GM19467 (cell line): ENCODE measurements around the gene UGT1A5.
"Not testable (repeated sequence)": the region's sequence is repeated elsewhere in the genome, so short reads cannot be mapped to it uniquely, and the experiment has no call there.

Source experiments
- ATAC-seq: cut with Tn5 transposase; IDR thresholded peaks from one replicate; pipeline ENCODE4 v1.9.1; 2021; ENCODE audit warnings: mild to moderate bottlenecking, moderate library complexity; ENCODE audit not compliant: unreplicated experiment

UGT1A5 gene

DNA sequence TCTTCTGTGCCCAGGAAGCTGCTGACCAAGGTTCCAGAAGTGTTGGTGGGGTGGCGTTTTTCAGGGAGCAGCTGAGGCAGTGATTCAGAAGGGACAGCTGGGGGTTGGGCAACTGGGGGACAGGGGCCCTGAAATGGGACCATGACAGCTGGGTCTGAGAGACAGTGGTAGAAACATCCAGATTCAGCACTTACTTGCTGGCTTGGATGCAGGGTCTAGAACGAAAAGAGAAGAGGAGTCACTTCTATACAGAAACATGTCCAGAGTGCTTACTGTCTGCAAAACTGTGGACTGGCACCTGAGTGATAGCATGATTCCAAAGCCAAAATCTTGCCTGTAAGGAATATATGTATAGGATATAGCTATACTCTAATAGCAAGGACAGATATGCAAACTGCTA is 33.1 kb downstream of the UGT1A5 start:
- not testable (repeated sequence) for ATAC-seq

DNA sequence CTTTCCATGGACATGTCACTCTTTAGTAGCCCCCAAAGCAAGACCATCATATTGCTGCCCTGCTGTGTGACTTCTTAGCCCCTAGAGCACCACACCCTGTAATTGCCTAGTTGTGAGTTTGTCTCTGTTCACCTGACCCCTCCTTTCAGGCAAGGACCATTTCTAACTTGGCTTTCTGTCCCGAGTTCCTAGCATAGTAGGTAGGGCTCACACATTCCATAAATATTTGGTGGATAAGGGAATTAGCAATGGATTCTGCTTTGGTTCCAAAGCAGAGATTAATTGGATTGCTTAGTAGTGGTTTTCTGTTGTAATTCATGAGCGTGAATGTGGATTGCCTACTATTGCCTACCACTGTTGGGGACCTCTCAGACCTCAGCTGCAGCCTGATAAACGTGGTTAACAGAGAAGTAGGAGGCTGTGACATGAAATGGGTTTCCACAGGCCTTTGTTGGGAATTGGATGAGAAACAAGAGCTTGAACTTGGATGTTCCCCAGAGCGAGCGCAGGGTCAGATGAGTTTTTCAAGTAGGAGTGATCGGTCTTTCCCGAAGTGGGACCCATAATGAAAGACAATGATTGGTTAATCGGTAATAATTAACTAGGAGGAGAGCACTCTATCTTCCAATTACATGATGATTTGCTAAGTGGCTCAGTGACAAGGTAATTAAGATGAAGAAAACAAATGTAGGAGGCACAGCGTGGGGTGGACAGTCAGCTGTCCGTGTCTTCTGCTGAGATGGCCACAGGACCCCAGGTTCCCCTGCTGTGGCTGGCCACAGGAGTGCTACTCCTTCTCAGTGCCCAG is 34.0 kb downstream of the UGT1A5 start:
- no peak for ATAC-seq

- ATAC-seq = no peak
Measured at GRCh38 chr2:233747283-233747544, 34.5 kb downstream of the UGT1A5 start.

GRCh38 chr2:233750689-233751088 is 38.0 kb downstream of the UGT1A5 start:
- ATAC-seq = not testable (repeated sequence)

DNA sequence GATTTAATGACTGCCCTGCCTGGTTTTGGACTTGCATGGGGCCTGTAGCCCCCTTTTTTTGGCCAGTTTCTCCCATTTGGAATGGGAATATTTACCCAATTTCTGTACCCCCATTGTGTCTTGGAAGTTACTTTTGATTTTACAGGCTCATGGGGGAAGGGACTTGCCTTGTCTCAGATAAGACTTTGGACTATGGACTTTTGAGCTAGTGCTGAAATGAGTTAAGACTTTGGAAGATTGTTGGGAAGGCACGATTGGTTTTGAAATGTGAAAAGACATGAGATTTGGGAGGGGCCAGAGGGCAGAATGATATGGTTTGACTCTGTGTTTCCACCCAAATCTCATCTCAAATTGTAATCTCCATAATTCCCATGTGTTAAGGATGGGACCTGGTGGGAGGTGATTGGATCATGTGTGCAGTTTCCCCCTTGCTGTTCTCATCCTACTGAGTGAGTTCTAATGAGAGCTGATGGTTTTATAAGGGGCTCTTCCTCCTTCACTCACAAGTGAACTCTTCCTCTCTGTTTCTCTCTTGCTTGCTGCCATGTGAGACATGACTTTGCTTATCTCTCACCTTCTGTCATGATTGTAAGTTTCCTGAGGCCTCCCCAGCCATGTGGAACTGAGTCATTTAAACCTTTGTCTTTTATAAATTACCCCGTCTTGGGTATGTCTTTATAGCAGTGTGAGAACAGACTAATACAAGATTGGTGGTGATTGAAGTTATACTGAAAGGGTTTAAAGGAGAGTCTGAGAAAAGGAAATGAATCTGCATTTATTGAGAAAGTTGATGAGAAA is 38.7 kb downstream of the UGT1A5 start:
- not testable (repeated sequence) for ATAC-seq

GRCh38 chr2:233754872-233755611 is 42.3 kb downstream of the UGT1A5 start:
- ATAC-seq = no peak

DNA sequence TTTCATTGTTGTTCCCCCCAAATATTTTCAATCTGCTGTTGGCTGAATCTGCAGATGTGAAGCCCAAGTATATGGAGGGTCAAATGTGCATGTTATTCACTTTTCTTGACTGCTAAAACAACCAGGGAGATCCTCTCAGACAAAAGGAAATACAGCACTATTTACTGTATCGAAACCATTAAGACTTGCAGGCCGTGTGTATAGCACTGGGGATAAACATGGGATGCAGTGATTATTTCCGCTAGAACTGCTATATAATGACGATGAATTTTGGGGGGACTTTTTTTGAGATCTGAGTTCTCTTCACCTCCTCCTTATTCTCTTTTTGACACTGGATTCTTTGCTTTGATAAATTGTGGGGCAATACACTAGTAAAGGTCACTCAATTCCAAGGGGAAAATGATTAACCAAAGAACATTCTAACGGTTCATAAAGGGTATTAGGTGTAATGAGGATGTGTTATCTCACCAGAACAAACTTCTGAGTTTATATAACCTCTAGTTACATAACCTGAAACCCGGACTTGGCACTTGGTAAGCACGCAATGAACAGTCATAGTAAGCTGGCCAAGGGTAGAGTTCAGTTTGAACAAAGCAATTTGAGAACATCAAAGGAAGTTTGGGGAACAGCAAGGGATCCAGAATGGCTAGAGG is 43.8 kb downstream of the UGT1A5 start:
- ATAC-seq = no peak

GRCh38 chr2:233758141-233758540 is 45.4 kb downstream of the UGT1A5 start:
- ATAC-seq = no peak

DNA sequence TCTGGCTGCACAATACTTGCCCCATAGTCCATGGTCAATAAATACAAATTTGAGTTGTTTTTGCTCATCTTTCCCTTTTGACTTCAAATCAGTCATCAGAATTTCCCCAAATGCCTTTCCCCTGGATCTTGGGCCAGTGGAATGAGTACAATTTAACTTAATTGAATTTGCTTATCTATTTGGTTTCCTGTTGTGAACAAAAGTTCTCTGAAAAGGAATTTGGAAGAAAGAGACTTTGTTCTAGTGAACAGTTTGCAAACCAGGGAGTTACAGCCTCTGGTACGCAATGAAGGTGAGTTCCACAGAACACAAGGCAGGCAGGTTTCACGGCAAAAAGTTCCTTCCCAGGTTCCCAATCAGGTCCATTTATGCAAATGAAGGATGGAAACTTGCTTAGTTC is 46.1 kb downstream of the UGT1A5 start:
- ATAC-seq = no peak

- ATAC-seq = no peak
Measured at GRCh38 chr2:233760043-233760442, 47.3 kb downstream of the UGT1A5 start, which contains the start of gene UGT1A1. TSS of gene UGT1A1 (plus strand) at chr2:233760270. CDS start at chr2:233760288, 18 bp downstream.

- ATAC-seq = no peak
Measured at GRCh38 chr2:233761040-233761769, 48.5 kb downstream of the UGT1A5 start.

DNA sequence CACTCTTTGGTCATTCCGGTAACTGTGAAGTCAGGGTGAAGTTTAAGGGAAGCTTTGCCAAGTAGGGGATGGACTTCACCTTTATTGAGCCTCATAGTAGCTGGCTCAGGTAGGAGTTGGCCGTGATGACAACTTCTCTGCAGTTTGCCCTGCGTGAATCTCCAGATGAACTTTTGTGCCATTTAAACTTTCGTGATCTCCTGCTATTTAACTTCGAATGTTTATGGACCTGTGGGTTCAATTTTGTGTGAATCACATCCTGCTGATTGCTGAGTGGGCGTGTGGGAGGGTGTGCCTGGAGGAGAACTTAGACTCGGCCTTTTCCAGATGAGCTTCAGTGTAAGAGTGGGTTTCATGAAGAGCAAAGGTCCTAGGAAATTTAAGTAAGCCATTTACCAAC is 51.6 kb downstream of the UGT1A5 start:
- no peak for ATAC-seq

DNA sequence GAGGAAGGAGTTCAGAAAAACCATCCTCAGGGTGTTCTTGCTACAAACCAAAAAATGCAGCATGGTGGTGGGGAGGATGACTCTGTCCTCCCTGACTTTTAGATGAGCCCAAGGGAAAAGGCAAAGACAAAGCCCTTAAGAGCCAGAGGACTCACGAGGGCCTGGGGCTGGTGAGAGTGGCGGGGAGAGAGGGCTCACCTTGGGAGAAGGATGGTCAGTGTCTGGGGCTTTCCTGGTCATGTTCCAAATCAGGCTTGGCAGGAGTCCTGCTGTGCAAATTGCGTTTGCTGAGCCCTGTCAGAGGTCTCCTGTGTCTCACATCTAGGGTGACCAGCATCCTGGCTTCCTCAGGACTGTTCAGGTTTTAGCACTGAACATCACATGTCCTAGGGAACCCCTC is 52.1 kb downstream of the UGT1A5 start:
- ATAC-seq = no peak

GRCh38 chr2:233766416-233766815 is 53.7 kb downstream of the UGT1A5 start:
- ATAC-seq = no peak

DNA sequence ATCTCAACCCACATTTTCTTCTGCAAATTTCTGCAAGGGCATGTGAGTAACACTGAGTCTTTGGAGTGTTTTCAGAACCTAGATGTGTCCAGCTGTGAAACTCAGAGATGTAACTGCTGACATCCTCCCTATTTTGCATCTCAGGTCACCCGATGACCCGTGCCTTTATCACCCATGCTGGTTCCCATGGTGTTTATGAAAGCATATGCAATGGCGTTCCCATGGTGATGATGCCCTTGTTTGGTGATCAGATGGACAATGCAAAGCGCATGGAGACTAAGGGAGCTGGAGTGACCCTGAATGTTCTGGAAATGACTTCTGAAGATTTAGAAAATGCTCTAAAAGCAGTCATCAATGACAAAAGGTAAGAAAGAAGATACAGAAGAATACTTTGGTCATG is 55.4 kb downstream of the UGT1A5 start:
- ATAC-seq = no peak

- ATAC-seq = no peak
Measured at GRCh38 chr2:233769260-233769659, 56.6 kb downstream of the UGT1A5 start.

DNA sequence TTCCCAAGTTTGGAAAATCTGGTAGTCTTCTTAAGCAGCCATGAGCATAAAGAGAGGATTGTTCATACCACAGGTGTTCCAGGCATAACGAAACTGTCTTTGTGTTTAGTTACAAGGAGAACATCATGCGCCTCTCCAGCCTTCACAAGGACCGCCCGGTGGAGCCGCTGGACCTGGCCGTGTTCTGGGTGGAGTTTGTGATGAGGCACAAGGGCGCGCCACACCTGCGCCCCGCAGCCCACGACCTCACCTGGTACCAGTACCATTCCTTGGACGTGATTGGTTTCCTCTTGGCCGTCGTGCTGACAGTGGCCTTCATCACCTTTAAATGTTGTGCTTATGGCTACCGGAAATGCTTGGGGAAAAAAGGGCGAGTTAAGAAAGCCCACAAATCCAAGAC is 59.4 kb downstream of the UGT1A5 start:
- ATAC-seq = no peak

DNA sequence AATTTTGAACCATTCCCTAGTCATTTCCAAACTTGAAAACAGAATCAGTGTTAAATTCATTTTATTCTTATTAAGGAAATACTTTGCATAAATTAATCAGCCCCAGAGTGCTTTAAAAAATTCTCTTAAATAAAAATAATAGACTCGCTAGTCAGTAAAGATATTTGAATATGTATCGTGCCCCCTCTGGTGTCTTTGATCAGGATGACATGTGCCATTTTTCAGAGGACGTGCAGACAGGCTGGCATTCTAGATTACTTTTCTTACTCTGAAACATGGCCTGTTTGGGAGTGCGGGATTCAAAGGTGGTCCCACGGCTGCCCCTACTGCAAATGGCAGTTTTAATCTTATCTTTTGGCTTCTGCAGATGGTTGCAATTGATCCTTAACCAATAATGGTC is 59.9 kb downstream of the UGT1A5 start:
- ATAC-seq = no peak

GRCh38 chr2:233773854-233774253 is 61.1 kb downstream of the UGT1A5 start:
- ATAC-seq = no peak

DNA sequence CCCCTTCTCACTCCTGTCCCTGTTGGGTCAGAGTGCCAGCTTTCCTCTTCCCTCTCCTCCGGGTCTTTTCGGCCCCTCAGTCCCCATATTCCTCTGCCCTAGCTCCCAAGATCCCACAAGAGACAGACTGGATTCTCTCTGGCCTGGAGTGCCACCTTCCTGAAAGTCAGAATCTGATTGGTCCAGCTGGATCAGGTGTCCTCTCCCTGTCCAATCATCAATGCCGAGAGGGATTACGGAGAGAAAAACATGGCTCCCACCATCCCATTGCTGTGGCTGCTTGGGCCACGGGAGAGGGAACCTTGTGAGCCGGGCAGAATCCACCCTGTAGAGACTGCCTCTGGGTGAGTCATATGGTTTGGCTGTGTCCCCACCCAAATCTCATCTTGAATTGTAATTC is 62.7 kb downstream of the UGT1A5 start:
- ATAC-seq = no peak
